ENCODE results near the gene HOTAIR. TPM values are rescaled to one million over a fixed set of nuclear protein-coding genes. Genes with fewer than 3 reads are reported as not detected.

Gene HOTAIR
- total RNA-seq, 6 donors from 2014 or later = not detected

- H3K4me1 ChIP-seq = peaks cover 27 to 46% (median 38%) of the 10 kb centered on the region in 4 donors
- peak overlapping the region; percentile 16 to 62 (median 46) for H3K4me3 ChIP-seq
- H3K27me3 ChIP-seq = peaks cover 2 to 95% (median 60%) of the 10 kb centered on the region in 4 donors
- H3K27ac ChIP-seq = no peak overlapping the region
- peak in 1 of 2 donors; percentile 86 for DNase-seq
- no peaks in the 10 kb centered on the region for H3K36me3 ChIP-seq
- H3K9me3 ChIP-seq = no peaks in the 10 kb centered on the region
- WGBS, 2 donors = 0 to 3% methylated on average over 32 to 37 of the region's 48 CpGs
- ATAC-seq (ENCODE audit: low FRiP score in 2 of 2) = peak in 1 of 2 donors; percentile 74
- no peak for TF ChIP-seq POLR2AphosphoS5 (IDR thresholded peaks at IDR 0.05)
- no peak for TF ChIP-seq CTCF (IDR thresholded peaks at IDR 0.05)
- no peak for TF ChIP-seq POLR2A (IDR thresholded peaks at IDR 0.05)
- no peak for TF ChIP-seq EP300 (IDR thresholded peaks at IDR 0.05)
Measured at GRCh38 chr12:53995378-53996239, 20.9 kb upstream of the HOTAIR start.

DNA sequence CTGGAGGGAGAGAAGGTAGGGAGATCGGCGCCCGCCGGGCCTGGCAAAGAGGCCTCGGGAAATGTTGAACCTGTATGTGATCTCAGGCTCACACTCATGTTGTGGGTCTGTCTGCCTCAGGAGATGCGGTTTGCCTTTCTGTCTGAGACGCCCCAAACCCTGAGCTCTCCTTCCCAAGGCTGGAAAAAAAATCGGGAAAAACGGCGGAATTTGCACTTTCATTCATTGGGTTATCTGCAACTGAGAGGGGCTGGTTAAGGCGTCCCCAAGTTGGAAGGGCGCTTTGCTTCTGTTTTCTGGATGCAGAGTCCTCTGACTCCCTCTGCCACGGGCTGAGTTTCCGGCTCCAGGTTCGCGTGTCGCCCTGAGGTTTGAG lies 20.2 kb upstream of the HOTAIR start:
- H3K36me3 ChIP-seq = no peaks in the 10 kb centered on the region
- H3K4me1 ChIP-seq = peaks cover 22 to 40% (median 32%) of the 10 kb centered on the region in 4 donors
- TF ChIP-seq POLR2A (IDR thresholded peaks at IDR 0.05) (no peak), CTCF (IDR thresholded peaks at IDR 0.05) (no peak), POLR2AphosphoS5 (IDR thresholded peaks at IDR 0.05) (no peak), EP300 (IDR thresholded peaks at IDR 0.05) (no peak)
- WGBS, 2 donors = 4% methylated on average over 14 to 17 of the region's 17 CpGs
- no peak for ATAC-seq (ENCODE audit: low FRiP score in 2 of 2)
- H3K27me3 ChIP-seq = peaks cover 2 to 91% (median 57%) of the 10 kb centered on the region in 4 donors
- H3K4me3 ChIP-seq = peak overlapping the region in 3 of 4 donors; percentile 44 to 62 (median 48)
- H3K27ac ChIP-seq = no peak overlapping the region
- H3K9me3 ChIP-seq = no peaks in the 10 kb centered on the region
- DNase-seq = no peak

GRCh38 chr12:53994264-53995001 lies 19.7 kb upstream of the HOTAIR start:
- WGBS, 2 donors = 8% methylated on average over 45 to 58 of the region's 60 CpGs
- no peaks in the 10 kb centered on the region for H3K36me3 ChIP-seq
- H3K9me3 ChIP-seq = no peaks in the 10 kb centered on the region
- ATAC-seq (ENCODE audit: low FRiP score in 2 of 2) = peak in 1 of 2 donors; percentile 53
- H3K27ac ChIP-seq = no peak overlapping the region
- peaks cover 23 to 34% (median 29%) of the 10 kb centered on the region in 4 donors for H3K4me1 ChIP-seq
- H3K27me3 ChIP-seq = peaks cover 2 to 86% (median 55%) of the 10 kb centered on the region in 4 donors
- H3K4me3 ChIP-seq = peak overlapping the region in 2 of 4 donors; percentile 48 to 62
- TF ChIP-seq POLR2A (IDR thresholded peaks at IDR 0.05) = no peak
- no peak for TF ChIP-seq POLR2AphosphoS5 (IDR thresholded peaks at IDR 0.05)
- no peak for TF ChIP-seq EP300 (IDR thresholded peaks at IDR 0.05)
- no peak for TF ChIP-seq CTCF (IDR thresholded peaks at IDR 0.05)
- peak in 1 of 2 donors; percentile 88 for DNase-seq

GRCh38 chr12:53994009-53994263 lies 19.2 kb upstream of the HOTAIR start:
- H3K4me1 ChIP-seq = peaks cover 25 to 38% (median 30%) of the 10 kb centered on the region in 4 donors
- no peak for TF ChIP-seq POLR2A (IDR thresholded peaks at IDR 0.05)
- TF ChIP-seq CTCF (IDR thresholded peaks at IDR 0.05) = no peak
- TF ChIP-seq POLR2AphosphoS5 (IDR thresholded peaks at IDR 0.05) = no peak
- TF ChIP-seq EP300 (IDR thresholded peaks at IDR 0.05) = no peak
- no peak for ATAC-seq (ENCODE audit: low FRiP score in 2 of 2)
- no peak for DNase-seq
- no peaks in the 10 kb centered on the region for H3K36me3 ChIP-seq
- H3K9me3 ChIP-seq = no peaks in the 10 kb centered on the region
- 8 to 9% methylated on average over 16 to 19 of the region's 19 CpGs for WGBS, 2 donors
- peaks cover 2 to 84% (median 55%) of the 10 kb centered on the region in 4 donors for H3K27me3 ChIP-seq
- no peak overlapping the region for H3K27ac ChIP-seq
- H3K4me3 ChIP-seq = no peak overlapping the region

Data from upper lobe of left lung (tissue), 6 donors.